Measurements from ENCODE around the gene TCF7L1. TPM values are rescaled to one million over a fixed set of nuclear protein-coding genes. Genes with fewer than 3 reads are reported as not detected.

TCF7L1 gene
- total RNA-seq, 6 experiments from 2014 or later: 1.2 to 8.8 (median 3.7) TPM

- ATAC-seq (no peak), DNase-seq (no peak)
- 63% methylated on average over 2 of the region's 5 CpGs for WGBS (ENCODE audit: insufficient coverage, low coverage, low lambda C conversion rate, missing lambda C conversion rate)
- H3K36me3 ChIP-seq: no peaks in the 10 kb centered on the region
- intact Hi-C loops (cut with DNase I): no loop called here
- H3K27ac ChIP-seq: no peak overlapping the region
- no peak for TF ChIP-seq POLR2A (IDR thresholded peaks at IDR 0.05)
- TF ChIP-seq, protein P1, sequence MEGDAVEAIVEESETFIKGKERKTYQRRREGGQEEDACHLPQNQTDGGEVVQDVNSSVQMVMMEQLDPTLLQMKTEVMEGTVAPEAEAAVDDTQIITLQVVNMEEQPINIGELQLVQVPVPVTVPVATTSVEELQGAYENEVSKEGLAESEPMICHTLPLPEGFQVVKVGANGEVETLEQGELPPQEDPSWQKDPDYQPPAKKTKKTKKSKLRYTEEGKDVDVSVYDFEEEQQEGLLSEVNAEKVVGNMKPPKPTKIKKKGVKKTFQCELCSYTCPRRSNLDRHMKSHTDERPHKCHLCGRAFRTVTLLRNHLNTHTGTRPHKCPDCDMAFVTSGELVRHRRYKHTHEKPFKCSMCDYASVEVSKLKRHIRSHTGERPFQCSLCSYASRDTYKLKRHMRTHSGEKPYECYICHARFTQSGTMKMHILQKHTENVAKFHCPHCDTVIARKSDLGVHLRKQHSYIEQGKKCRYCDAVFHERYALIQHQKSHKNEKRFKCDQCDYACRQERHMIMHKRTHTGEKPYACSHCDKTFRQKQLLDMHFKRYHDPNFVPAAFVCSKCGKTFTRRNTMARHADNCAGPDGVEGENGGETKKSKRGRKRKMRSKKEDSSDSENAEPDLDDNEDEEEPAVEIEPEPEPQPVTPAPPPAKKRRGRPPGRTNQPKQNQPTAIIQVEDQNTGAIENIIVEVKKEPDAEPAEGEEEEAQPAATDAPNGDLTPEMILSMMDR (IDR thresholded peaks at IDR 0.05): no peak
- peaks cover 3 to 19% (median 9%) of the 10 kb centered on the region in 4 donors for H3K4me1 ChIP-seq
- H3K9me3 ChIP-seq: no peaks in the 10 kb centered on the region
- H3K27me3 ChIP-seq: no peaks in the 10 kb centered on the region
- no peak overlapping the region for H3K4me3 ChIP-seq
Measured at GRCh38 chr2:85178980-85179411, 45.8 kb downstream of the TCF7L1 start.

- intact Hi-C loops (cut with DNase I): no loop called here
- Histone ChIP-seq H3K36me3 (no peaks in the 10 kb centered on the region), H3K4me3 (no peak overlapping the region), H3K27me3 (no peaks in the 10 kb centered on the region), H3K27ac (no peak overlapping the region), H3K4me1 (peaks cover 3 to 19% (median 9%) of the 10 kb centered on the region in 4 donors), H3K9me3 (no peaks in the 10 kb centered on the region)
- TF ChIP-seq POLR2A (IDR thresholded peaks at IDR 0.05): no peak
- ATAC-seq (no peak), DNase-seq (no peak)
- 14% methylated on average over 1 of the region's 3 CpGs for WGBS (ENCODE audit: insufficient coverage, low coverage, low lambda C conversion rate, missing lambda C conversion rate)
Measured at GRCh38 chr2:85179541-85179940, 46.3 kb downstream of the TCF7L1 start.

DNA sequence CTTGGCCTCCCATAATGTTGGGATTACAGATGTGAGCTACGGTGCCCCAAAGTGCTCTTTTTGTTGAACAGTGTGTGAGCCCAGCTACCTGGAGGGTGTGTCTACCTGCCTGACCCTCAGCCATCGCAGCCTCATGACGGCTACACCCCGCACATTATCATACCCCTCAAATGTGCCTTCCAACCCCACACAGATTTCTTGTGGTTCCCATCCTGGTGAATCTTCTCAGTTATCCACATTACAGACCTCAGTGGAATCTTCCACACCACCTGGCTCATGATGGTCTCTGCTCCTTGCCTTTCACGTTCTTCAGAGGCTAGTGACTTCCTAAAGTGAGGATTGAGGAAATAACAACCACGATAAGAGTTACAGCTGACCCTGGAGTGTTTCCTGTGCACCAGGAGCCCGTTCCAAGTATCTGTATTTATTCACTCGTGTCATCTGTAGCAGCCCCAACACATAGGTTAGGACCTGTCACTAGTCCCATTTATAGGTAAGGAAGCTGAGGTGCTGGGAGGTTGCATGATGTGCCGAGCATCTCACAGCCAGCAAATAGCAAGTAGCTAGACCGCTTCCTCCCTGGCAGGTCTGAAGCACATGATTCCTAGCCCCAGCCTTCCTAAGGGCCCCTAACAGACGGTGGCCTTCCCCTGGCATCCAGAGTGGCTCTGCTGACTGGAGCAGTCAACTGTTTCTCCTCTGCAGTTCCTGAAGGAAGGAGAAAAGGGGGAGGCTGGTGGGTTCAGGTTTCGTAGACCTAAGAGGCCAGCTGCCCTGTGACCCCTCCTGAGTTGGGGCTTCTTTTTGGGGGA, 47.3 kb downstream of the TCF7L1 start:
- intact Hi-C loops (cut with DNase I): no loop called here
- no peak overlapping the region for H3K4me3 ChIP-seq
- DNase-seq (no peak), ATAC-seq (peak in 3 of 4 donors; percentile 28 to 52 (median 36))
- no peaks in the 10 kb centered on the region for H3K27me3 ChIP-seq
- no peaks in the 10 kb centered on the region for H3K36me3 ChIP-seq
- TF ChIP-seq, protein P1 (IDR thresholded peaks at IDR 0.05): no peak
- no peak for TF ChIP-seq POLR2A (IDR thresholded peaks at IDR 0.05)
- no peak overlapping the region for H3K27ac ChIP-seq
- peaks cover 0 to 10% (median 5%) of the 10 kb centered on the region in 4 donors for H3K4me1 ChIP-seq
- no peaks in the 10 kb centered on the region for H3K9me3 ChIP-seq
- WGBS (ENCODE audit: insufficient coverage, low coverage, low lambda C conversion rate, missing lambda C conversion rate): 57% methylated on average over 12 of the region's 12 CpGs

- ATAC-seq (peak in 3 of 4 donors; percentile 17 to 22 (median 18)), DNase-seq (no peak)
Measured at GRCh38 chr2:85181134-85181631, 48.0 kb downstream of the TCF7L1 start.

More at GRCh38 chr2:85181134-85181631, 48.0 kb downstream of the TCF7L1 start:
- TF ChIP-seq POLR2A (IDR thresholded peaks at IDR 0.05): no peak
- TF ChIP-seq, protein P1 (IDR thresholded peaks at IDR 0.05): no peak
- Histone ChIP-seq H3K27ac (no peak overlapping the region), H3K4me1 (peaks cover 0 to 6% (median 2%) of the 10 kb centered on the region in 4 donors), H3K36me3 (no peaks in the 10 kb centered on the region), H3K9me3 (no peaks in the 10 kb centered on the region), H3K27me3 (no peaks in the 10 kb centered on the region), H3K4me3 (no peak overlapping the region)
- intact Hi-C loops (cut with DNase I): no loop called here
- 63% methylated on average over 4 of the region's 5 CpGs for WGBS (ENCODE audit: insufficient coverage, low coverage, low lambda C conversion rate, missing lambda C conversion rate)

All from right lobe of liver (tissue), 6 donors.